ENCODE data around the gene EIF2B5.
A peak's percentile ranks its signal among the peaks of the same experiment; 100 is the strongest.
"Not testable (repeated sequence)": the region's sequence is repeated elsewhere in the genome, so short reads cannot be mapped to it uniquely, and the experiment has no call there.

Gene EIF2B5

DNA sequence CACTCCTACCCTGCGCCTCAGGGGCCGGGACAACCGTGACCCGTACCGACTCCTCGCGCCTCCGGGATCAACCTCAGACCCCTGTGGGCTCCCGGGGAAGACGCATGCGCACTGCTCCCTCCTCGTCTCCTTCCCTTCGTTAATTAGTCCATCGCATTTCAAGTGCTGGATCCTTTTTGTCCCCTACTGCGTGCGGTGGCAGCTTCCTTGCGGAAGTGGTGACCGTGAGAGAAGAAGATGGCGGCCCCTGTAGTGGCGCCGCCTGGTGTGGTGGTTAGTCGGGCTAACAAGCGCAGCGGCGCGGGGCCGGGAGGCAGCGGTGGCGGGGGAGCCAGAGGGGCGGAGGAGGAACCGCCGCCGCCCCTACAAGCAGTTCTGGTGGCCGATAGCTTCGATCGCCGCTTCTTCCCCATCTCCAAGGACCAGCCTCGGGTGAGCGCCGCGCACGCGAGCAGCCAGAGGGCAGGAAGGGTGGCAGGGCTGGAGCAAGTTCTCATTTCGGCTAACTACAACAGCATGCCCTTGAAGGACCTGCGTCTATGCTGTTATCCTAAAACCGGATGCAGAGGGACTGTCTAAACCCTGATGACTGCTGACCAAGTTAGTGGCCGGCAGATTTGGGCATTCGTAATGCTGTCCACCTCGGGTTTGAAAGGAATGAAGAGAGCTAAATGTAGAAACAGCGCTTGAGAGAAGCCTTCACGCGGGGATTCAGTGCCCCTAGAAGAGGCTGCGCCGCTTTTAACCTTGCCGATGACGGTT is at the start of gene EIF2B5:
TSS of gene EIF2B5 (plus strand) at position 210 of the 762 bp plus-strand sequence. CDS start at position 238, 28 bp downstream.
- DNase-seq (ENCODE audit: low spot score): peak; percentile 93

DNA sequence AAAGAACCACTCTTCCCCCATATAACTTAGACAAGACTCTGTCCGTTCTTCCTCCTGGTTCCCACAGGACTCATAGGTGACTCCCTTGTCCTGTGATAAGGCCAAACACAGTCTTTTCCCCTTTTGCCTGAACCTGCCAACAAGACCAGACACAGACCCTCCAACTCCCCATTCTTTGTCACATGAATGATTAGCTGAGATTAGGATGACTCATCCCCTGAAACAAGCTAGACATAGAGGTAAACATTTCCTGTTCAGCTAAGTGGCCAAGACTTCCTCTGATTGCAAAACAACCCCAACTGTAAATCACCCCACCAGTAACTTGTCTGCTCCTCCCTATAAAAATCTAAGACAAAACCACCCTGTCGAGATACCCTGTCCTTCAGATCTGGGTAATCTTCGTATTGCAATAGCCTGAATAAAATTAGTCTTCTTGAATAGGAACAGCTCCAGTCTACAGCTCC is 49.7 kb upstream of the EIF2B5 start:
- peak; percentile 2 for DNase-seq (ENCODE audit: low spot score)

DNA sequence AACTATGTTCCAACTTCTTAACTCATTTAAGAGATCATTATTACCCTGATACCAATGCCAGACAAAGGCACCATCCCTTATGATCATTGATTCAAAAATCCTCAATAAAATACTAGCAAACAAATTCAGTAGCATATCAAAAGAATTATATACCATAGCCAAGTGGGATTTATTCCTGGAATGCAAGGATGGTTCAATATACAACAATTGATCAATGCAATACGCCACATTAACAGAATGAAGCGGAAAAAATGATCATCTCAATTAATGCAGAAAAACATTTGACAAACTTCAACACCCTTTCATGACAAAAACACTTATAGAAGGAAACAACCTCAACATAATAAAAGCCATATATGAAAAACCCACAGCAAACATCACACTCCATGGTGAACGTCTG is 43.0 kb upstream of the EIF2B5 start:
- no peak for DNase-seq (ENCODE audit: low spot score)

DNA sequence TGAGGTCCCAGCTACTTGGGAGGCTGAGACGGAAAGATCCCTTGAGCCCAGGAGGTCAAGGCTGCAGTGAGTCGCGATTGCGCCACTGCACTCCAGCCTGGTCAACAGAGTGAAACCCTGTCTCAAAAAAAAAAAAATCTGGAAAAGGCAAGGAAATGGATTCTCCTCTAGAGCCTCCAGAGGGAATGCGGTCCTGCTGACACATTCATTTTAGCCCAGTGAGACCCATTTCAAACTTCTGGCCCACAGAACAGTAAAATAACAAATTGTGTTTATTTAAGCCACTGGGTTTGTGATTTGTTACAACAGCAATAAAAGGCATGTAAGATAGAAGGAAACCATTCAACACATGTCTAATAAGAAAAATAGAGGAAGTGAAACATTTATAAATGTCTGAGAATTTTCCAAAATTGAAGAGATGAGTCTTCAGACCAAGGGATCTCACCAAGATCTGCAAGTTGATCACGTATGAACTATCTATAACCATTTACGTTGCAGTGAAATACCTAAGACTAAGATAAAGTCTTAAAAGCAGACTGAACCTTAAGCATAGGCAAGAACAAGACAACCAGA is 38.3 kb upstream of the EIF2B5 start, which contains the start of gene HTR3E:
TSS of gene HTR3E (plus strand) at position 254 of the 573 bp plus-strand sequence. CDS start 466 bp downstream, outside the sequence.
- no peak for DNase-seq (ENCODE audit: low spot score)

DNA sequence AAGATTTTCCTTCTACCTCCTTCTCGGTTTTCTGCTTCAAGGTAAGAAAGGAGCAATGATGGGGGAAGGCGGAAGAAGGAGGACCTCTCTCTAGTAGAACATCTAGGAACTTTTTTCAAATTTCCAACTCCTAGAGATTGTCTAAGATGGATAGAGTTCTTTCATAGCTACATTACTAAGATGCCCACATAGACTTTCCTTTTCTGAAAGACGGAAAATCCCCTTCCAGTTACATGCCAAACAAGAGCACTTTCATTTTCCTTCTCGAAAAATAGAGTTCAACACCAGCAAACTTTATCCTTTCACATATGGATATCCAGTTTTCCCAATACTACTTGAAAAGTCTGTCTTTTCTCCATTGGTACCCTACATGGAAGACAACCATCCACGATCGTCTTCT is 37.6 kb upstream of the EIF2B5 start:
- DNase-seq (ENCODE audit: low spot score): no peak

DNA sequence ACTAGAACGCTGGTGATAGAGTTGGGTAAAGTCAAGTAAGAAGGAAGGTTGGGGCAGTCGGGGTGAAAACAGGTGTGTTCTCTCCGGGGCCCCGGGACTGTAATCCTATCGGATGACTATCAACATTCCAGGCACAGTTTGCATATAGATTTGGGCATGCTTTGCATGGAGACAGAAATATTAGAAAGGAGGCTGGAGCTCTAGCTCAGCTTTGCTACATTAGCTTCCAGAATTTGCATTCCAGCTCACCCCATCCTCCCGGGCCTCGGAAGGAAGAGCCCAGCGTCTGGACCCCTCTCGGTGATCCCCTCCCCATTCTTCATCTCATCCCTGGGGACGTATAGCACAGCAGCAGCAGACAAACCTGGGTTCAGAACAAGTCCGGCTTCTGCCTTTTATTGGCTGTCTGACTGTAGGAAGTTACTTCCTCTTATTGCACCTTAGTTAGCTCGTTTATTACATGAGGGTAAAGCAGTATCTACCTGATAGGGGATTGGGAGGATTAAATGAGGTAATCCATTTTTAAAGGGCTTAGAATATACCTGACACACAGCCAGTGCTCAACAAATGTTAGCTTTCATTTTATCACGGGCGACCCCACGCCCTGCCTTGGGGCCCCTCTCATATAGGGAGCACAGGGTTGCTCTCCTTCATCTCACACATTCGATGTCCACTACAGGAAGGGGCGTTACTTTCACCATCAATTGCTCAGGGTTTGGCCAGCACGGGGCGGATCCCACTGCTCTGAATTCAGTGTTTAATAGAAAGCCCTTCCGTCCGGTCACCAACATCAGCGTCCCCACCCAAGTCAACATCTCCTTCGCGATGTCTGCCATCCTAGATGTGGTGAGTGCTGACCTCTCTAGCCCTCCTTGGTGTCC is 35.1 kb upstream of the EIF2B5 start:
- no peak for DNase-seq (ENCODE audit: low spot score)

DNA sequence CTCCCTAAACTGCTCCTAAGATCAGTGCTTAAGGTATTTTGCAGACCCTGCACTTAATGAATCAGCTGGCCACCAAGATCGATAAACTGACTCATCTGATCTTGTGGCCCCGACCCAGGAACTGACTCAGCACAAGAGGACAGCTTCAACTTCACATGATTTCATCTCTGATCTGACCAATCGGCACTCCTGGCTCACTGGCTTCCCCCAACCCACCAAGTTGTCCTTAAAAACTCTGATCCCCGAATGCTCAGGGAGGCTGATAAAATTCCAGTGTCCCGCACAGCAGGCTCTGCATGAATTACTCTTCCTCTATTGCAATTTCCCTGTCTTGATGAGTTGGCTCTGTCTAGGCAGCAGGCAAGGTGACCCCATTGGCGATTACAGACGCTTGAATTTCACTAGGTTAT is 24.8 kb upstream of the EIF2B5 start:
- DNase-seq (ENCODE audit: low spot score): no peak

DNA sequence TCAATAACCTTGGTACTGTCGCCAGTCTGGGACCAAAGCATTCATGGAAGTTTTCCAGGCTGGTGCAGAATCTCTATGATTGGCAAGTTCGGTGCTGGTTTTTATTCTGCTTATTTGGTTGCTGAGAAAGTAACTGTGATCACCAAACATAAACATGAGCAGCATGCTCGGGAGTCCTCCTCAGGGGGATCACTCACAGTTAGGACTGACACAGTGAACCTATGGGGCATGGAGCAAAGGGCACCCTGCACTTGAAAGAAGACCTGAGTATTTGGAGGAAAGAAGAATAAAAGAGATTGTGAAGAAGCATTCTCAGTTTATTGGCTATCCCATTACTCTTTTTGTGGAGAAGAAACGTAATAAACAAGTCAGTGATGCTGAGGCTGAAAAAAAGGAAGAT is 19.1 kb upstream of the EIF2B5 start:
- no peak for DNase-seq (ENCODE audit: low spot score)

DNA sequence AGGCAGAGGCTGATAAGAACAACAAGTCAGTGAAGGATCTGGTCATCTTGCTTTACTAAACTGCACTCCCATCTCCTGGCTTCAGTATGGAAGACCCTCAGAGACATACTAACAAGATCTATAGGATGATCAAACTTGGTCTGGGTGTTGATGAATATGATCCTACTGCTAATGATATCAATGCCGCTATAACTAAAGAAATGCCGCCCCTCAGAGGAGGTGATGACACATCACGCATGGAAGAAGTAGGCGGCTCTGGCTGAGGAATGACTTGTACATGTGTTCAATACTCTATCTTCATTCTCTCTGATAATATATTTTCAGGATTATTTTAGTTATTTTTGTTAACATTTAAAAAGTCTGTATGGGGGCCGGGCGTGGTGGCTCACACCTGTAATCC is 17.5 kb upstream of the EIF2B5 start:
- no peak for DNase-seq (ENCODE audit: low spot score)

DNA sequence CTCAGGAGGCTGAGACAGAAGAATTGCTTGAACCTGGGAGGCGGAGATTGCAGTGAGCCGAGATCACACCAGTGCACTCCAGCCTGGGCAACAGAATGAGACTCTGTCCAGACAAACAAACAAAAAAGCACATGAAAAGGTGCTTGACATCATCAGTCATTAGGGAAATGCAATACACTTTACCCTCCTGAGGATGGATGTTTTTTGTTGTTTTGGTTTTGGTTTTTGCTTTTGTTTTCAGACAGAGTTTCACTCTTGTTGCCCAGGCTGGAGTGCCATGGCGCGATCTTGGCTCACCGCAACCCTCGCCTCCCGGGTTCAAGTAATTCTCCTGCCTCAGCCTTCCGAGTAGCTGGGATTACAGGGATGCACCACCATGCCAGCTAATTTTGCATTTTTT is 14.1 kb upstream of the EIF2B5 start:
- not testable (repeated sequence) for DNase-seq (ENCODE audit: low spot score)

DNA sequence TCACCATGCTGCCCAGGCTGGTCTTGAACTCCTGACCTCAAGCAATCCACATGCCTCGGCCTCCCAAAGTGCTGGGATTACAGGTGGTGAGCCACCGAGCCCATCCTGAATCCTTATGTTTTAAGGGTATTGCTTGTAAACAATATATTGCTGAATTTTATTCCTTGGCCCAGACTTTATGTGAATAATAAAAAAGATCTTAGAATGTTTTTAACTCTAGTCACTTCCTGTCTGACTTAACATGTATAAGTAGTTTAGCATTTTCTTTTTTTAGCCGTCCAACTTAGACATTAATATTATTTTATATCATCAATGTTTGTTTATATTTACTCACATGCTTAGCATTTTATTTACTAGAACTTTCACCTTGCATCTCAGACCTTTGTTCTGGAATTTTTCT is 9.2 kb upstream of the EIF2B5 start:
- DNase-seq (ENCODE audit: low spot score): no peak

DNA sequence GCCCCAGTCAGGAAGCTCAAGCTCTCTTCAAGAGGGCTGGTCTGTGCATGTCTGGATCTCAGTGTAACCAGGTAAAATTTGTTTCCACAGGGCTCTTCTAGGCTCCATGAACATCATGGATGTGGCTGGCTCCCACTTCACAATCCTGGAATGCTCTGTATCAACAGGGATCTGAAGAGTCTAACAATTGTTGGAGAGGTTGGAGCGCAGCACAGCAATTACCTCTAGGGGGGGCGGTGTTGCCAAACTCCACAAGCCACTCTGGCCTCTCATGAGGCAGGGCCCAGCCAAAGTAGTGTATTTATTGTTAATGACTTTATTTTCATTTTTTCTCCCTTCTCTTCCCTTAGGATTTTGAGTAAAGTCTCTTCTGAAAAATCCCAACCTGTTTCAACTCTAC is 6.1 kb upstream of the EIF2B5 start:
- DNase-seq (ENCODE audit: low spot score): no peak

DNA sequence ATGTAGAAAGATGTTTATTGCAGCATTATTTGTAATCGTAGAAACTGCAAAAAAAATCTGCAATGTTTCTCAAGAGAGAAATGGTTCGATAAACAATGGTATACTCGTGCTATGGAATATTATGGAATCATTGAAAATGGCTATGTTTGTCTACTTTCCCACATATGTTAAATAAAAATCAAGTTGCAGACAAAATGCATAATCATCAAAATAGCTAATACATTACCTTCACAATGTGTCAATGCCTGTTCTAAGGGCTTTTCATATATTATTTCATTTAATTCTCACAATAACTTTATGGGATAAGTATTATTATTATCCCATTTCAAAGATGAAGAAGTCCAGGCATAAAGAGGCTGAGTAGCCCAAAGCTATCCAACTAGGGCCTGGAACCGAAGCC is 2.2 kb upstream of the EIF2B5 start:
- DNase-seq (ENCODE audit: low spot score): no peak

DNA sequence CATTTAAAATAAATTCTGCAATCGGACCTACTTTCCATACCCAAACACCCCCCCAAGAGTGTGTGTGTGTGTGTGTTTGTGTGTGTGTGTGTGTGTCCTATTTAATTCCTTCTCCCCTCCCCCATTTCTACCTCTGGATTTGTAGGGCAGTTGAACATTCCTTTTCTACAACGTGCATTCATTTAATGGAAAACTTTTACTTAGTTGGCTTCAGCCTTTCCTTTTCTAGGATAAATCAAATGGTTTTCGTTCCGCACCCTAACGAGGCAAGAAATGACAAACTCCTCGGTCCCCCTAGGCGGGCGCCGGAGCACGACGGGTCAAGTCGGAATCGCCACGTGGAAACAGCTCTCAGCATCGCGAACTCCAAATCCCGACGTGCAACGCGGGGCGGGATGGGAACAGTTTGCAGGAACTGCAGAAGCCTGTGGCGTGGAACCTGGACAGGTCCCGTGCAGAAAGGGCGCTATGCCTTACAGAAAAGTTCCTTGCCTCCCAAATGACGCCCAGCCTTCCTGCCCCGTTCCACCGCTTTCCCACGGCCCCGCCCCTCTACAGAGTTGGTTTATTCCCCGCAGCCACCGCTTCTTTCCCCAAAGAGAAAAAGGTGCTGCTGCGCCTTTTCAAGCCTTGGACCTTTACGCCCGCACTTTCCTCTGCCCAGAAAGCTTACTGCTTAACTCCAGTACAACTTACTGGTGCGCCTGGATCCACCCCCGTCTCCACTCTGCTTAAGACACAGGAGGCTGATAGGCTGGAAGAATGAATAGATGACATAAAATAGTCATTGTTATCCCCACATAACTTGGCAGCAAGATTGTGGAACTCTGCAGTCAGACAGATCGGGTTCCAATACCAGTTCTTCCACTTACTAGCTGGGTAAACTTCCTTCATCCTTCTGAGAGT is 1.1 kb upstream of the EIF2B5 start:
- peak; percentile 46 for DNase-seq (ENCODE audit: low spot score)

DNA sequence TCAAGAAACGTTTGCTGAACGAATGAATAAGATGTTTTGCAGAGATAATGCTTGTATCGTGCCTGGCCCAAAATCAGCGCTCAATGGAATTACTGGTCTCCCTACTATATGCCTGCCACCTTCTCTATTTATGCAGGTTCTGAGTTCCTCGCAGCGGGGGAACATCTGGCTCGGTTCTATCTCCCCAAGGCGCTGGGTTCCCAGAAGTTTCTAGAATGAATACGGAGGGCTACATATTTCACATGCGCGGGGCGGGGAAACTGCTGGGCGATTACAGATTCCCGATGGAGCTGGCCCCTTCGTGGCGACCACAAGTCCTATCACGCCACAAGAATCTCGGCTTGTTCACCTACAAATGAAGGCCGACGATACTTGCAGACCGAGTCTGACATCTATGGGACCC is 411 bp upstream of the EIF2B5 start:
- DNase-seq (ENCODE audit: low spot score): no peak

DNA sequence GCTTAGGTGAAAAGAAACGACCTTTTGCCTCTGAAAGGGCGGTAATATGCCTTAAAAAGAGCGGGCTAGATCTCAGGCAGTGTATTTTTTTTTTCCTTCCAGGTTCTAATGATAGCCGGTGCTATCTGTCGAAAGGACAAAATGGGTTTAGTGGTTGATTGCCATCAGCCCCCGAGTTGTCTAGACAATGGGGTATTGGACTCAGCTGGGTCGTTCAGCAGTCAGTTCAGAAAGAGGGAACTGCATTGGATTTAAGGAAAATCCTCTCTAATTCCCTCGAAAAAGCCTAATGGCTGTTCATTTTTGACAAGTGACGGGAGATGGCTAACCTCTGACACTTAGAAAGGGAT is 728 bp downstream of the EIF2B5 start:
- no peak for DNase-seq (ENCODE audit: low spot score)

DNA sequence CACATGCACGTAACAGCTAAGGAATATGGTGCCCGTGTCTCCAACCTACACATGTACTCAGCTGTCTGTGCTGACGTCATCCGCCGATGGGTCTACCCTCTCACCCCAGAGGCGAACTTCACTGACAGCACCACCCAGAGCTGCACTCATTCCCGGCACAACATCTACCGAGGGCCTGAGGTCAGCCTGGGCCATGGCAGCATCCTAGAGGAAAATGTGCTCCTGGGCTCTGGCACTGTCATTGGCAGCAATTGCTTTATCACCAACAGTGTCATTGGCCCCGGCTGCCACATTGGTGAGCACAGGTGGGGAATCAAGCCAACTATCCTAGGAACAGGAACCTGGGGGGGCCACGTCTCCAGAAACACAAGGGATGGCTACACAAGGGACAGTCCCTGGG is 5.3 kb downstream of the EIF2B5 start:
- DNase-seq (ENCODE audit: low spot score): no peak

DNA sequence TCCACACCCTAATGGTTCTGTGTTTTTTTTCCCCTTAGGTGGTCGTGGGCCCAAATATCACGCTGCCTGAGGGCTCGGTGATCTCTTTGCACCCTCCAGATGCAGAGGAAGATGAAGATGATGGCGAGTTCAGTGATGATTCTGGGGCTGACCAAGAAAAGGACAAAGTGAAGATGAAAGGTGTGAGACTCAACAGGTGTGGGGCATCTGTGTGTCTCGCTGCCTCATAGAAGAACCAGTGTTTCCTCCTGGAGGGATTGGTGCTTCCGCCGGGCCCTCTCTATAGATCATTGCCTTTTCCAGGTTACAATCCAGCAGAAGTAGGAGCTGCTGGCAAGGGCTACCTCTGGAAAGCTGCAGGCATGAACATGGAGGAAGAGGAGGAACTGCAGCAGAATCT is 7.0 kb downstream of the EIF2B5 start:
- DNase-seq (ENCODE audit: low spot score): no peak

DNA sequence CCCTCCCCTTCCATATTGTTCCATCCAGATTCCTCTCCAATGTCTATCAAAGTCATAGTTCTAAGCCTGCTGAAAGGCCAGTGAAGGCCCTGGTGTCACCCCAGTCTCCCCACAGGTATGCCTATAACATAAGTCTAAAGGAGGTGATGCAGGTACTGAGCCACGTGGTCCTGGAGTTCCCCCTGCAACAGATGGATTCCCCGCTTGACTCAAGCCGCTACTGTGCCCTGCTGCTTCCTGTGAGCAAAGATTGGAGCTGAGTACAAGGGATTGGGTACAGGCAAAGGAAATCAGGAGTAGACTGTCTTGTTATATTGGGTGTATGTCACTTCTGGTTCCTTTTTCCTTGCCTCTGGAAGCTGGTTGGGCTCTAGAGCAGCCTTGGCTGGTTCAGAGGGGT is 8.2 kb downstream of the EIF2B5 start:
- no peak for DNase-seq (ENCODE audit: low spot score)

DNA sequence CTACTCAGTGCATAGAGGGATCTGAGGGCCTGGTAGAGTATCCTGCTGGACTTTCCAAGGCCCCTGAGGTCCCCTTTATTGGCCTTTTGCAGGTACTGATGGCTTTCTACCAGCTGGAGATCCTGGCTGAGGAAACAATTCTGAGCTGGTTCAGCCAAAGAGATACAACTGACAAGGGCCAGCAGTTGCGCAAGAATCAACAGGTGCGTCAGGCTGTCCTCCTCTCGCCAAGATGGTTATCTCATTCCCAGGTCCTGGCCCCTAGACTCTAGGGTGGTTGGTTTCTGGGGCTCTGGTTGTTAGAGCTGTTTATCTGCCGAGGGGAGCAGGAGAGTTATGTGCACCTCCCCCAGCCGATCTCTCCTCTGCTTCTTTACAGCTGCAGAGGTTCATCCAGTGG is 9.3 kb downstream of the EIF2B5 start:
- no peak for DNase-seq (ENCODE audit: low spot score)

DNA sequence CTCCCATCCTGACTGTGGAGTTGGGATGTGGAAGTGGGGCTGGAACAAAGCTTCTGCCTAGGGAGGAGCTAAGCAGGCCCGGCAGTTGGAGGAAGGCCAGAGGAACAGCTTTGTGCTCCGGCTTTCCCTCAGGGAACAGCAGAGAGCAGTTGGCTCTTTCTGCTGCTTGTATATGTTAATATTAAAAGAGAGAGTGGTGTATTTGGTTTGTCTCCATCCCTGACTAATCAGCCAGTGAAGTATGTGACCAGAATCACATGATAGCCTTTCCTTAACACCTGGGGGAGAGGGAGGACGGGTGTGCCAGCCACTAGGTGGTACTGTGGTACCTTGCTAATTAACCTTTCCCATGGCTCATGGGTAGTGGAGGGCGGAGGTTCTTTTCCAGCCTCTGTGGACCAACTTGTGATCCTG is 10.0 kb downstream of the EIF2B5 start:
- DNase-seq (ENCODE audit: low spot score): peak; percentile 35

DNA sequence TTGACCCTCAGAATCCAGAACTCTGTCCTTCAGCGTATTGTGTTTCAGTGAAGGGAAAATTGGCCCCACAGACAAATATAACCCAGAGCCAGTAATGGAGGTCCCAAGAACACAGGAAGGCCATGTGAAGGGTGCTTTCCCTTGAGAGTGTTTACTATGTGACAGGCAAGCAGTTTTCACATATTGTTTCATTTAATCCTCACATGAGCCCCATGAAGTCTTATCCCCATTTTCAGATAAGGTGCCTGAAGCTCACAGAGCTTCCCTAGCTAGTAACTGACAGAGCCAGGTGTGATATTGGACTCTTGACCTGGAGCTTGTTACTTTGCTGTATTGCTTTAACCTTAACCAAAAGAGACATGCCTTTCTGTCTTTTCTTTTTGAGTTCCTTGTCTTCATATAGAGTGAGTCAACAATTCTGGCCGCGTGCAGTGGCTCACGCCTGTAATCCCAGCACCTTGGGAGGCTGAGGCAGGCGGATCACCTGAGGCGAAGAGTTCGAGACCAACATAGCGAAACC is 10.7 kb downstream of the EIF2B5 start:
- DNase-seq (ENCODE audit: low spot score): no peak
